Nephron progenitor cell (in vitro differentiated cells): ENCODE measurements around the gene SYCP3.
A peak's percentile ranks its signal among the peaks of the same experiment; 100 is the strongest.

ENCODE experiments used
- DNase-seq: peaks from one replicate; pipeline ENCODE4 v3.0.0; 2021
- H3K27ac Mint-ChIP-seq: 2 replicates; pipeline ENCODE4 v1.8.0; 2021; ENCODE audit warnings: mild to moderate bottlenecking, moderate library complexity, mixed read lengths
- H3K27me3 Mint-ChIP-seq: 2 replicates; pipeline ENCODE4 v1.8.0; 2021; ENCODE audit warnings: mild to moderate bottlenecking, low read depth, mixed read lengths; ENCODE audit not compliant: poor library complexity
- H3K36me3 Mint-ChIP-seq: 2 replicates; pipeline ENCODE4 v1.8.0; 2021; ENCODE audit warnings: low read depth, mixed read lengths
- H3K4me1 Mint-ChIP-seq: 2 replicates; pipeline ENCODE4 v1.8.0; 2021; ENCODE audit warnings: mixed read lengths
- H3K4me3 Mint-ChIP-seq: 2 replicates; pipeline ENCODE4 v1.8.0; 2021; ENCODE audit warnings: mild to moderate bottlenecking, moderate library complexity, mixed read lengths
- H3K9me3 Mint-ChIP-seq: 2 replicates; pipeline ENCODE4 v1.8.0; 2021; ENCODE audit warnings: mild to moderate bottlenecking, moderate library complexity, mixed read lengths
- CTCF ChIP-seq: fragments of 200-600 bp; sonication (generic); IDR thresholded peaks from 2 replicates; pipeline ENCODE4 v1.5.0; 2021; ENCODE audit warnings: antibody characterized with exemption

Gene SYCP3

GRCh38 chr12:101738920-101739665 lies at the start of gene SYCP3:
TSS of gene SYCP3 (minus strand) at chr12:101739462. CDS start at chr12:101737935, 1,527 bp downstream.
- H3K9me3 Mint-ChIP-seq: no peaks in the 10 kb centered on the region
- peaks cover 45% of the 10 kb centered on the region for H3K36me3 Mint-ChIP-seq
- H3K27me3 Mint-ChIP-seq: no peaks in the 10 kb centered on the region
- no peak within 1 kb of the TSS for H3K4me3 Mint-ChIP-seq
- TF ChIP-seq CTCF: no peak
- DNase-seq: no peak
- peaks cover 13% of the 10 kb centered on the region for H3K4me1 Mint-ChIP-seq
- no peak within 1 kb of the TSS for H3K27ac Mint-ChIP-seq

DNA sequence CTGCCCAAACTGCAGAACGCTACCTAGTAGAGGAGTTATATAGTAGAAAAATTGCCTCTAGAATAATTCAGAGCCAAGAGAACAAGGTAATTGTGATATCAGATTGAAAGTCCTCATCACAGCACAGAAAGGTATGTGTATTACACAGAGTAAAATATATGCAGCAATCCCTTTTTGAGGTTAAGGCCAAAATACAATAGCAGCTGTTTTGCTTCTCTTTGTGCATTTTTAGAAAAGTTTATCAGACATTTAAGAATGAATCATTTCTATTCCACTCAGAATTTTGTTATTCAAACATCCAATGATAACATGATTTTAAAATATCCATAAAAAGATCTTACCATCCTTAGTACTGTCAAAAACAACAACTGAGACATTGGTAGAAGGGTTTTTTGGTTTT lies 46.4 kb upstream of the SYCP3 start:
- TF ChIP-seq CTCF: no peak
- no peak overlapping the region for H3K4me3 Mint-ChIP-seq

GRCh38 chr12:101784376-101784775 lies 45.1 kb upstream of the SYCP3 start:
- H3K4me3 Mint-ChIP-seq: no peak overlapping the region
- peaks cover 12% of the 10 kb centered on the region for H3K4me1 Mint-ChIP-seq
- no peak for TF ChIP-seq CTCF
- peak overlapping the region; percentile 93 for H3K27ac Mint-ChIP-seq
- no peaks in the 10 kb centered on the region for H3K9me3 Mint-ChIP-seq
- no peak for DNase-seq
- no peaks in the 10 kb centered on the region for H3K27me3 Mint-ChIP-seq
- H3K36me3 Mint-ChIP-seq: peaks cover 5% of the 10 kb centered on the region

More for the DNA sequence above, 46.4 kb upstream of the SYCP3 start:
- peaks cover 5% of the 10 kb centered on the region for H3K36me3 Mint-ChIP-seq
- H3K4me1 Mint-ChIP-seq: peaks cover 12% of the 10 kb centered on the region
- H3K27ac Mint-ChIP-seq: no peak overlapping the region
- H3K27me3 Mint-ChIP-seq: no peaks in the 10 kb centered on the region
- H3K9me3 Mint-ChIP-seq: no peaks in the 10 kb centered on the region
- DNase-seq: no peak

- Mint-ChIP-seq H3K4me3 (no peak overlapping the region), H3K27ac (peak overlapping the region; percentile 93), H3K4me1 (peaks cover 12% of the 10 kb centered on the region), H3K9me3 (no peaks in the 10 kb centered on the region), H3K36me3 (peaks cover 5% of the 10 kb centered on the region), H3K27me3 (no peaks in the 10 kb centered on the region)
- no peak for DNase-seq
- TF ChIP-seq CTCF: no peak
Measured at GRCh38 chr12:101783838-101784237, 44.6 kb upstream of the SYCP3 start.

GRCh38 chr12:101783150-101783549 lies 43.9 kb upstream of the SYCP3 start:
- Mint-ChIP-seq H3K36me3 (peaks cover 5% of the 10 kb centered on the region), H3K27ac (peak overlapping the region; percentile 87), H3K27me3 (no peaks in the 10 kb centered on the region), H3K9me3 (no peaks in the 10 kb centered on the region), H3K4me3 (no peak overlapping the region), H3K4me1 (peaks cover 12% of the 10 kb centered on the region)
- no peak for DNase-seq
- TF ChIP-seq CTCF: no peak

DNA sequence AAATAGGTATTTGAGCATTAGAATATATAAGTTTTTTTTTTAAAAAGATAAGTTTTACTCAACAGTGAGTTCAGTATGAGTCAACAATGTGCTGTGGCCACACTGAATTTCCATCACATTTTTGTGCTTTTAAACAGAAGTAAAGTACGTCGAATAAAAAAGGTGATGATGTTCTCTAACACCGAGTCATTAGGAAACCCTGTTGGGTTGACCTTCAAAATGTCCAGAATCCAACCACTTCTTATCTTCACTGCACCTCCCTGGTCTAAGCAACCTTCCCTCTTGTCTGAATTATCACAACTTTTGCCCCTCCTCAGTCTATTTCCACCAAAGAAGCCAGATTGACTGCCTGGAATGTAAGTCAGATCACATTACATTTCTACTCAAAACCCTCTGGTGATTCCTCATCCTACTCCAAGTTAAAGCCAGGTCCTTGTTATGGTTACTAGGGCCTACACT lies 43.0 kb upstream of the SYCP3 start:
- no peak for DNase-seq
- H3K9me3 Mint-ChIP-seq: no peaks in the 10 kb centered on the region
- H3K27me3 Mint-ChIP-seq: no peaks in the 10 kb centered on the region
- peaks cover 12% of the 10 kb centered on the region for H3K4me1 Mint-ChIP-seq
- H3K36me3 Mint-ChIP-seq: peaks cover 5% of the 10 kb centered on the region
- H3K27ac Mint-ChIP-seq: no peak overlapping the region
- TF ChIP-seq CTCF: no peak
- no peak overlapping the region for H3K4me3 Mint-ChIP-seq
